ENCODE data around the gene HECTD4.

The HECTD4 gene

DNA sequence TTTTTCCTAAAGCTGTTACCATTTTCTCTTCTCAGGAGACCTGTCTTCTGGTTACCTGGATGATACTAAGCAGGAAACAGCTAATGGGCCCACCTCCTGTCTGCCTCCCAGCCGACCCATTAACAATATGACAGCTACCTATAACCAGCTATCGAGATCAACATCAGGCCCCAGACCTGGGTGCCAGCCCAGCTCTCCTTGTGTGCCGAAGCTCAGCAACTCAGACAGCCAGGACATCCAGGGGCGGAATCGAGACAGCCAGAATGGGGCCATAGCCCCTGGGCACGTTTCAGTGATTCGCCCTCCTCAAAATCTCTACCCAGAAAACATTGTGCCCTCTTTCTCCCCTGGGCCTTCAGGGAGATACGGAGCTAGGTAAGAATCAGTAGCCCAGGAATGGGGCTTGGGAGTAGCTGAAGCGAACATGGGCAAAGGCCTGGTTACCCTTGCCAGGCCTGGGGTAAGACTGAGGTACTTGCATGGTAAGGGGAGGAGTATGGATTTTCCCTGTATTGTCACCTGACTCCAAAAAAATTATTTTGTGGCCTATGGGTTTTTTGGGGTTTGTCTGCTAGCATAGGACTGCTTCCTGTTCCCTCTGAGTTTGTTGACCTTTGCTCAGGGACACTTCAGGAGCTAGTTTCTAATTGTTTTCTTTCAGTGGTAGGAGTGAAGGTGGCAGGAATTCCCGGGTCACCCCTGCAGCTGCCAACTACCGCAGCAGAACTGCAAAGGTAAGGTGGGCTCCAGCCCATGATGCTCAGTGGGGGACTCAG is 230.3 kb downstream of the HECTD4 start:
- peaks cover 33% of the 10 kb centered on the region for H3K36me3 ChIP-seq (ENCODE audit: control insufficient read depth, insufficient read depth, low read length)
- no peak for TF ChIP-seq CTCF (IDR thresholded peaks at IDR 0.05; ENCODE audit: insufficient read depth, low read length, poor library complexity, severe bottlenecking)
- DNase-seq (ENCODE audit: extremely low read depth, insufficient read length) = no peak
- H3K4me3 ChIP-seq (replicated peaks; ENCODE audit: low read depth, low read length) = no peak overlapping the region
- no peaks in the 10 kb centered on the region for H3K27me3 ChIP-seq (replicated peaks; ENCODE audit: control insufficient read depth, insufficient read depth, low read length)

DNA sequence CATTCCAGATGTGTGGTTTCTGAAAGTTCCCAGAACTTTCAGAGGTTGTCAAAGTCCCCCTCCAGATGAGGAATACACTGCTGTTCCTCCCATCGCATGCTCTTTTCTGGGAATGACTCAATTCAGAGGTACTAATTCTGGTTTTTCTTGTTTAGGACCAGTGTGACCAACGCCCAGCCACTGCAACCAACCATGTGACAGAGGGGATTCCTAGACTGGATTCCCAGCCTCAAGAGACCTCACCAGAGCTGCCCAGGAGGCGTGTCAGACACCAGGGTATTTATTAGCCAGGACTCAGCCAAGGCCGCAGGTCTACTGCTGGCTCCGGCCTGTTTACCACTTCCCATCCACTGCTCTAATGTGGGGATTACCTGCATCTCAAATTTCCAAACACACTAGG is 232.6 kb downstream of the HECTD4 start:
- H3K36me3 ChIP-seq (ENCODE audit: control insufficient read depth, insufficient read depth, low read length) = peaks cover 40% of the 10 kb centered on the region
- H3K27me3 ChIP-seq (replicated peaks; ENCODE audit: control insufficient read depth, insufficient read depth, low read length) = no peaks in the 10 kb centered on the region
- TF ChIP-seq CTCF (IDR thresholded peaks at IDR 0.05; ENCODE audit: insufficient read depth, low read length, poor library complexity, severe bottlenecking) = no peak
- H3K4me3 ChIP-seq (replicated peaks; ENCODE audit: low read depth, low read length) = no peak overlapping the region
- no peak for DNase-seq (ENCODE audit: extremely low read depth, insufficient read length)

- TF ChIP-seq CTCF (IDR thresholded peaks at IDR 0.05; ENCODE audit: insufficient read depth, low read length, poor library complexity, severe bottlenecking) = no peak
- DNase-seq (ENCODE audit: extremely low read depth, insufficient read length) = no peak
These were observed 234.2 kb downstream of the HECTD4 start for GRCh38 chr12:112148031-112148513.

GRCh38 chr12:112146123-112146522 is 236.1 kb downstream of the HECTD4 start:
- H3K27me3 ChIP-seq (replicated peaks; ENCODE audit: control insufficient read depth, insufficient read depth, low read length) = no peaks in the 10 kb centered on the region
- no peak for DNase-seq (ENCODE audit: extremely low read depth, insufficient read length)
- H3K4me3 ChIP-seq (replicated peaks; ENCODE audit: low read depth, low read length) = no peak overlapping the region
- peaks cover 25% of the 10 kb centered on the region for H3K36me3 ChIP-seq (ENCODE audit: control insufficient read depth, insufficient read depth, low read length)
- no peak for TF ChIP-seq CTCF (IDR thresholded peaks at IDR 0.05; ENCODE audit: insufficient read depth, low read length, poor library complexity, severe bottlenecking)

More at GRCh38 chr12:112148031-112148513, 234.2 kb downstream of the HECTD4 start:
- Histone ChIP-seq H3K27me3 (replicated peaks; ENCODE audit: control insufficient read depth, insufficient read depth, low read length) (no peaks in the 10 kb centered on the region), H3K36me3 (ENCODE audit: control insufficient read depth, insufficient read depth, low read length) (peaks cover 32% of the 10 kb centered on the region), H3K4me3 (replicated peaks; ENCODE audit: low read depth, low read length) (no peak overlapping the region)

- no peaks in the 10 kb centered on the region for H3K27me3 ChIP-seq (replicated peaks; ENCODE audit: control insufficient read depth, insufficient read depth, low read length)
- peaks cover 21% of the 10 kb centered on the region for H3K36me3 ChIP-seq (ENCODE audit: control insufficient read depth, insufficient read depth, low read length)
- no peak overlapping the region for H3K4me3 ChIP-seq (replicated peaks; ENCODE audit: low read depth, low read length)
- TF ChIP-seq CTCF (IDR thresholded peaks at IDR 0.05; ENCODE audit: insufficient read depth, low read length, poor library complexity, severe bottlenecking) = no peak
- DNase-seq (ENCODE audit: extremely low read depth, insufficient read length) = no peak
These were observed 241.5 kb downstream of the HECTD4 start for GRCh38 chr12:112140728-112141127.
